B cell (primary cell): ENCODE data around the gene YY1. TPM values are rescaled to one million over a fixed set of nuclear protein-coding genes. Genes with fewer than 3 reads are reported as not detected.

Experiments used
- ATAC-seq: fragments of 200-7000 bp; cut with Tn5 transposase; one replicate; pipeline ENCODE4 v1.10.0; 2021; ENCODE audit warnings: low read depth, mild to moderate bottlenecking, moderate number of reproducible peaks, moderate library complexity
- CTCF ChIA-PET: fragments of 350-600 bp; sonication (Branson Sonifier 250); formaldehyde crosslinking; loops from one replicate; lab custom pipeline; 2021; ENCODE audit warnings: antibody characterized with exemption, inconsistent platforms; lab: Charles Lee
- POLR2A ChIA-PET: fragments of 350-600 bp; sonication (Branson Sonifier 250); formaldehyde crosslinking; loops from one replicate; lab custom pipeline; 2021; ENCODE audit warnings: antibody characterized with exemption; lab: Charles Lee
- DNase-seq: peaks from one replicate; pipeline ENCODE4 v3.0.0; 2013
- H2AFZ ChIP-seq: 2 replicates; pipeline ENCODE4 v1.6.1; 2012; ENCODE audit warnings: mild to moderate bottlenecking, low read depth, low read length; ENCODE audit not compliant: insufficient read depth, poor library complexity, severe bottlenecking
- H3K27ac ChIP-seq, 2 donors: 1 replicate in 1 of 2; 2 replicates in 1 of 2; pipeline ENCODE4 v1.5.1; 2012 to 2013; ENCODE audit warnings: low read length in 2 of 2, mild to moderate bottlenecking in 2 of 2, moderate library complexity in 1 of 2
- H3K27me3 ChIP-seq, 4 experiments: fragments of 200-600 bp in 1 of 4; sonication (generic) in 1 of 4; replicated peaks in 1 of 4; 1 replicate in 2 of 4; 2 replicates in 2 of 4; pipeline versions ENCODE4 v1.6.1 to v1.7.0; 2013 to 2016; ENCODE audit warnings: low read length in 3 of 4, mild to moderate bottlenecking in 2 of 4, mixed read lengths in 1 of 4, moderate library complexity in 1 of 4; ENCODE audit not compliant: insufficient read depth in 4 of 4, control insufficient read depth in 3 of 4; ENCODE audit errors: control extremely low read depth in 1 of 4
- H3K36me3 ChIP-seq, 2 experiments: replicated peaks in 1 of 2; 1 replicate in 1 of 2; 2 replicates in 1 of 2; pipeline versions ENCODE4 v1.6.1 to v1.7.1; 2013; ENCODE audit warnings: low read length in 1 of 2; ENCODE audit not compliant: insufficient read depth in 2 of 2, control insufficient read depth in 1 of 2; ENCODE audit errors: control extremely low read depth in 1 of 2, extremely low read depth in 1 of 2
- H3K4me1 ChIP-seq, 2 donors: fragments of 200-600 bp in 1 of 2; sonication (generic) in 1 of 2; 1 replicate in 1 of 2; 2 replicates in 1 of 2; pipeline versions ENCODE4 v1.5.1 to v1.6.1; 2013 to 2017; ENCODE audit warnings: low read length in 2 of 2; ENCODE audit not compliant: control insufficient read depth in 2 of 2, insufficient read depth in 2 of 2
- H3K4me2 ChIP-seq: replicated peaks from 2 replicates; pipeline ENCODE3; 2012; ENCODE audit warnings: mild to moderate bottlenecking, low read depth, low read length; ENCODE audit not compliant: poor library complexity, severe bottlenecking
- H3K4me3 ChIP-seq, 5 experiments: fragments of 200-600 bp in 1 of 5; sonication (generic) in 1 of 5; 1 replicate in 3 of 5; 2 replicates in 2 of 5; pipeline versions ENCODE4 v1.5.1 to v1.7.0; 2011 to 2016; ENCODE audit warnings: low read length in 4 of 5, mild to moderate bottlenecking in 4 of 5, low read depth in 2 of 5, control low read depth in 1 of 5, moderate library complexity in 1 of 5; ENCODE audit not compliant: insufficient read depth in 1 of 5; ENCODE audit errors: control extremely low read depth in 1 of 5, extremely low read depth in 1 of 5
- H3K79me2 ChIP-seq: fragments of 200-600 bp; sonication (generic); one replicate; pipeline ENCODE4 v1.6.0; 2016; ENCODE audit warnings: low read length; ENCODE audit not compliant: control insufficient read depth, insufficient read depth
- H3K9ac ChIP-seq: fragments of 200-600 bp; sonication (generic); 2 replicates; pipeline ENCODE4 v1.6.1; 2017; ENCODE audit warnings: mild to moderate bottlenecking, low read length, moderate library complexity
- H3K9me3 ChIP-seq, 3 donors: one replicate each; pipeline versions ENCODE4 v1.6.1 to v1.7.1; 2013; ENCODE audit warnings: low read length in 2 of 3; ENCODE audit not compliant: control insufficient read depth in 2 of 3, insufficient read depth in 1 of 3; ENCODE audit errors: control extremely low read depth in 1 of 3
- H4K20me1 ChIP-seq: 2 replicates; pipeline ENCODE4 v1.6.0; 2012; ENCODE audit warnings: mild to moderate bottlenecking, low read length; ENCODE audit not compliant: insufficient read depth, control insufficient read depth, poor library complexity, severe bottlenecking
- H3K27ac Mint-ChIP-seq: one replicate; pipeline ENCODE4 v1.8.0; 2021; ENCODE audit warnings: mixed read lengths
- H3K27me3 Mint-ChIP-seq: one replicate; pipeline ENCODE4 v1.8.0; 2021; ENCODE audit warnings: mixed read lengths
- H3K4me1 Mint-ChIP-seq: one replicate; pipeline ENCODE4 v1.8.0; 2021; ENCODE audit warnings: mixed read lengths
- H3K4me3 Mint-ChIP-seq: one replicate; pipeline ENCODE4 v1.8.0; 2021; ENCODE audit warnings: mixed read lengths
- H3K9me3 Mint-ChIP-seq: one replicate; pipeline ENCODE4 v1.8.0; 2022; ENCODE audit warnings: mixed read lengths; ENCODE audit not compliant: insufficient read depth
- CTCF ChIP-seq: fragments of 200-600 bp; IDR thresholded peaks from one replicate; pipeline ENCODE4 v1.8.0; 2022; ENCODE audit warnings: antibody characterized with exemption, mild to moderate bottlenecking
- EZH2 ChIP-seq: IDR thresholded peaks from 2 replicates; pipeline ENCODE4 v1.6.1; 2012; ENCODE audit warnings: borderline replicate concordance, low read depth, mild to moderate bottlenecking, moderate library complexity, low read length; ENCODE audit not compliant: insufficient read depth, poor library complexity, severe bottlenecking
- WGBS: methylation state at CpG from one replicate; pipeline ENCODE4 v1.1.5; 2013; ENCODE audit warnings: missing lambda C conversion rate; ENCODE audit not compliant: insufficient coverage; 5-methylcytosine and 5-hydroxymethylcytosine counted together
- intact Hi-C: fragments of 100-400 bp; cut with micrococcal nuclease; formaldehyde crosslinking; loops from one replicate; pipeline ENCODE4 v1.10.0; 2022
- polyA plus RNA-seq: library from polyadenylated mRNA; depleted of rRNA; stranded (reverse); fragments of >200 nt; gene quantifications from 2 replicates; pipeline ENCODE4 v1.2.3, GENCODE V29; 2012
- total RNA-seq, 2 donors: library from RNA; stranded (reverse); fragments of 120-200 nt in 1 of 2; gene quantifications; 1 replicate in 1 of 2; 2 replicates in 1 of 2; pipeline versions ENCODE4 v1.2.3 to v1.2.4, GENCODE V29; 2013 to 2022

Gene YY1
- total and polyA plus RNA-seq, 2 donors (not counting 1 experiment from before 2014, with no cell fraction given): 24.0 to 91.4 TPM

DNA sequence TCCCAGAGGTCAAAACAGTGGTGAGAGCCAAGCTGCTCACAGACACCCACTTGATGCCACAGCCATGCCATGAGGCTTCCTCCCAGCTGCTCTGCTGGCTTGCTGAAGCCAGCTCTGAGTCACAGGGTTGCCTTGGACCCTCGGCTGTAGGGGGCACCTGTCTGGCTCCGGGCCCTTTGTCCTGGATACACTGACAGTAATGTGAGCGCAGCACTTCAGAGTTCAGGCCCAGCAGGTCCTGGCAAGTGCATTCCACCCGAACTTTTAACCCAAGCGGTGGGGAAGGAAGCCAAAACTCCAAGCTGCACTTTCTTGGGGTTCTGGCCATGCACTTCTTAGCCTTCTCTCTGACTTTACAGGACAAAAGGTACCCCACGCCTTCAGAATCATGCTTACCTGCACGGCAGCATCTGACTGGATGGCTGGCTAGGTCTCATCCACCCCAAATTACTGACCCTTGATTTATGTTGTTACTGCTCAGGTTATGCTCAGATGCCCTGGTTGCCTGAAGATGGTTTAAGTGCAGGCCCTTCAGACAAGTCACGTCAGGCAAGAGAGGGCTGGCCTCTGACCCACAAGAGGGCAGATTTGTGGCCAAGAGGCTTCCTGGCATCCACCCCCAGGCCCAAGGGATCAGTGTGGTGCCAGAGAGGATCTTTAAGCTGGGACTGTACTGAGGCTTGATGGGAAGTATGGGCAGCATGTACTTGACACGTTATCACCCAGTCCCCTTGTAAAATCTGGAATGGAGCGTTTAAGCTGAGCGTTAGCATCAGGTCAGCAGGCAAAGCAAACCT, 42.5 kb downstream of the YY1 start:
- Histone ChIP-seq H3K4me1 (peaks cover 19 to 21% of the 10 kb centered on the region in 2 donors), H3K79me2 (peaks cover 49% of the 10 kb centered on the region), H4K20me1 (peaks cover 14% of the 10 kb centered on the region), H3K27ac (no peak overlapping the region), H3K36me3 (peaks cover 1 to 27% of the 10 kb centered on the region in 2 experiments), H3K27me3 (no peaks in the 10 kb centered on the region), H2AFZ (no peak overlapping the region), H3K9me3 (no peaks in the 10 kb centered on the region), H3K4me3 (no peak overlapping the region), H3K4me2 (no peak overlapping the region), H3K9ac (no peak overlapping the region)
- ChIA-PET POLR2A (interaction anchor here (0.9 kb wide), 1 partner anchor 45 kb away, joined by 6 read pairs; no protein-coding TSS in a partner anchor), CTCF (interaction anchor here (0.6 to 5.9 kb wide), 3 partner anchors 8 to 104 kb away, joined by 3 to 51 read pairs (median 4); no protein-coding TSS in a partner anchor)
- WGBS: 88% methylated on average over 11 of the region's 11 CpGs
- H3K27me3 Mint-ChIP-seq: no peaks in the 10 kb centered on the region
- H3K27ac Mint-ChIP-seq: peak overlapping the region; percentile 15
- H3K4me1 Mint-ChIP-seq: peaks cover 21% of the 10 kb centered on the region
- TF ChIP-seq CTCF (no peak), EZH2 (no peak)
- H3K4me3 Mint-ChIP-seq: no peak overlapping the region
- no peak for ATAC-seq
- intact Hi-C loops: no loop called here
- DNase-seq: no peak
- no peaks in the 10 kb centered on the region for H3K9me3 Mint-ChIP-seq

- DNase-seq (no peak), ATAC-seq (no peak)
- H3K27ac Mint-ChIP-seq: peak overlapping the region; percentile 15
- POLR2A ChIA-PET: no interaction called here
- no peaks in the 10 kb centered on the region for H3K9me3 ChIP-seq
- no peak overlapping the region for H3K4me3 ChIP-seq
- H4K20me1 ChIP-seq: peaks cover 9% of the 10 kb centered on the region
- peaks cover 45% of the 10 kb centered on the region for H3K79me2 ChIP-seq
- H3K4me1 Mint-ChIP-seq: peaks cover 21% of the 10 kb centered on the region
- CTCF ChIA-PET: interaction anchor here (0.6 to 5.9 kb wide), 5 partner anchors 8 to 104 kb away, joined by 3 to 51 read pairs (median 3); no protein-coding TSS in a partner anchor
- H3K27me3 Mint-ChIP-seq: no peaks in the 10 kb centered on the region
- intact Hi-C loops: no loop called here
- TF ChIP-seq CTCF (no peak), EZH2 (no peak)
- H3K9me3 Mint-ChIP-seq: no peaks in the 10 kb centered on the region
- H3K27me3 ChIP-seq: no peaks in the 10 kb centered on the region
- H2AFZ ChIP-seq: no peak overlapping the region
- no peak overlapping the region for H3K4me3 Mint-ChIP-seq
- H3K27ac ChIP-seq: no peak overlapping the region
- peaks cover 0 to 22% of the 10 kb centered on the region in 2 experiments for H3K36me3 ChIP-seq
- peaks cover 19 to 21% of the 10 kb centered on the region in 2 donors for H3K4me1 ChIP-seq
- H3K4me2 ChIP-seq: no peak overlapping the region
- over 99% methylated on average over 7 of the region's 7 CpGs for WGBS
- H3K9ac ChIP-seq: no peak overlapping the region
Observed at GRCh38 chr14:100282083-100282350, 43.1 kb downstream of the YY1 start.
